Prostate gland (tissue), 2 donors: ENCODE measurements around the gene BRSK2. TPM values are rescaled to one million over a fixed set of nuclear protein-coding genes. Genes with fewer than 3 reads are reported as not detected.

ENCODE experiments used
- DNase-seq: peaks from one replicate; pipeline ENCODE4 v3.0.0-alpha.2; 2019; ENCODE audit warnings: low spot score
- H3K27ac ChIP-seq, 2 donors: fragments of 200-600 bp; sonication (generic); 2 replicates each; pipeline ENCODE4 v1.5.1; 2017 to 2019
- H3K27me3 ChIP-seq: fragments of 200-600 bp; sonication (generic); replicated peaks from 2 replicates; pipeline ENCODE4 v1.5.1; 2019; ENCODE audit not compliant: insufficient read depth
- H3K36me3 ChIP-seq, 2 donors: fragments of 200-600 bp; sonication (generic); 1 replicate in 1 of 2; 2 replicates in 1 of 2; pipeline versions ENCODE4 v1.5.1 to v1.8.1; 2017 to 2019
- H3K4me1 ChIP-seq: fragments of 200-600 bp; sonication (generic); replicated peaks from 2 replicates; pipeline ENCODE4 v1.5.1; 2019
- H3K4me3 ChIP-seq, 2 donors: fragments of 200-600 bp; sonication (generic); 2 replicates each; pipeline ENCODE4 v1.5.1; 2017 to 2019
- H3K9me3 ChIP-seq: fragments of 200-600 bp; sonication (generic); 2 replicates; pipeline ENCODE4 v1.5.1; 2017
- POLR2A ChIP-seq: fragments of 450-650 bp; IDR thresholded peaks from one replicate; pipeline ENCODE4 v1.6.1; 2016; ENCODE audit warnings: antibody characterized with exemption, mild to moderate bottlenecking
- POLR2AphosphoS5 ChIP-seq: sonication (generic); formaldehyde crosslinking; IDR thresholded peaks from one replicate; pipeline ENCODE4 v1.6.1; 2017; ENCODE audit warnings: antibody characterized with exemption
- WGBS: methylation state at CpG from one replicate; pipeline ENCODE4 v1.1.5; 2018; 5-methylcytosine and 5-hydroxymethylcytosine counted together
- intact Hi-C: fragments of 100-400 bp; cut with DNase I; formaldehyde crosslinking; loops from one replicate; pipeline ENCODE4 v1.14.2; 2022
- total RNA-seq, 2 donors: library from RNA; depleted of rRNA; stranded (reverse); fragments of >200 nt; gene quantifications; one replicate each; pipeline ENCODE4 v1.1.0, GENCODE V29; 2016
- TF ChIP-seq, protein P1 (sequence below), 4 experiments: fragments of 200-600 bp in 2 of 4; fragments of 450-650 bp in 2 of 4; sonication (generic) in 2 of 4; IDR thresholded peaks; 1 replicate in 3 of 4; 2 replicates in 1 of 4; pipeline ENCODE4 v1.5.1; 2016 to 2019; ENCODE audit warnings: antibody characterized with exemption in 4 of 4, mild to moderate bottlenecking in 2 of 4, moderate library complexity in 2 of 4

Gene BRSK2
- total RNA-seq, 2 donors from 2014 or later = 0.96 to 29.7 TPM

DNA sequence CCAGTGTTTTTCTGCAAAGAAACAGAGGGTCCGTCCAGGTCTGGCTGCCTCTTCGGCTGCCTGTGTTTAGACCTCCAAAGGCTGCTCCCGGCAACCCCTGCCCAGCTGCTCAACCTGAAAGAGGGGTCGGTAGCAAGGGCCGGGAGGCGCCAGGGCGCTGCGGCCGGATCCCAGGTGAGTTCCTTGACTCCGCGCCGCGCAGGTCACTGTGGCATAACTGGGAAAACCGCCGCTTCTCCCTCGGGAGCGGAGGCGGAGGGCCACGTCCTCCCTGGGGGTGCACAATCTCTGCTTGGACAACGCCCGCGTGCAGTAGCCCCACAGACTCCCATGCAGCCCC lies 1.0 kb upstream of the BRSK2 start:
- Histone ChIP-seq H3K4me3 (peak overlapping the region; percentile 26 to 44), H3K4me1 (no peaks in the 10 kb centered on the region), H3K36me3 (no peaks in the 10 kb centered on the region), H3K27ac (no peak overlapping the region), H3K27me3 (peaks cover 6% of the 10 kb centered on the region), H3K9me3 (no peaks in the 10 kb centered on the region)
- intact Hi-C loops = loop anchor here (10.0 kb wide), 1 partner anchor 74 kb away; no protein-coding TSS in a partner anchor
- no peak for DNase-seq
- WGBS = 18% methylated on average over 17 of the region's 22 CpGs
- TF ChIP-seq POLR2AphosphoS5 = no peak
- TF ChIP-seq, protein P1, sequence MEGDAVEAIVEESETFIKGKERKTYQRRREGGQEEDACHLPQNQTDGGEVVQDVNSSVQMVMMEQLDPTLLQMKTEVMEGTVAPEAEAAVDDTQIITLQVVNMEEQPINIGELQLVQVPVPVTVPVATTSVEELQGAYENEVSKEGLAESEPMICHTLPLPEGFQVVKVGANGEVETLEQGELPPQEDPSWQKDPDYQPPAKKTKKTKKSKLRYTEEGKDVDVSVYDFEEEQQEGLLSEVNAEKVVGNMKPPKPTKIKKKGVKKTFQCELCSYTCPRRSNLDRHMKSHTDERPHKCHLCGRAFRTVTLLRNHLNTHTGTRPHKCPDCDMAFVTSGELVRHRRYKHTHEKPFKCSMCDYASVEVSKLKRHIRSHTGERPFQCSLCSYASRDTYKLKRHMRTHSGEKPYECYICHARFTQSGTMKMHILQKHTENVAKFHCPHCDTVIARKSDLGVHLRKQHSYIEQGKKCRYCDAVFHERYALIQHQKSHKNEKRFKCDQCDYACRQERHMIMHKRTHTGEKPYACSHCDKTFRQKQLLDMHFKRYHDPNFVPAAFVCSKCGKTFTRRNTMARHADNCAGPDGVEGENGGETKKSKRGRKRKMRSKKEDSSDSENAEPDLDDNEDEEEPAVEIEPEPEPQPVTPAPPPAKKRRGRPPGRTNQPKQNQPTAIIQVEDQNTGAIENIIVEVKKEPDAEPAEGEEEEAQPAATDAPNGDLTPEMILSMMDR (IDR thresholded peaks at IDR 0.05) = no peak
- TF ChIP-seq POLR2A = no peak

GRCh38 chr11:1389103-1389931 lies 417 bp upstream of the BRSK2 start:
- intact Hi-C loops = loop anchor here (10.0 kb wide), 1 partner anchor 75 kb away; no protein-coding TSS in a partner anchor
- no peaks in the 10 kb centered on the region for H3K9me3 ChIP-seq
- H3K27me3 ChIP-seq = peaks cover 6% of the 10 kb centered on the region
- no peaks in the 10 kb centered on the region for H3K4me1 ChIP-seq
- peak overlapping the region; percentile 26 to 44 for H3K4me3 ChIP-seq
- 2% methylated on average over 40 of the region's 92 CpGs for WGBS
- TF ChIP-seq POLR2A (peak; percentile 11), POLR2AphosphoS5 (peak; percentile 19)
- TF ChIP-seq, protein P1 (IDR thresholded peaks at IDR 0.05) = peak in 2 of 4 experiments; percentile 38 to 39
- peak; percentile 97 for DNase-seq
- no peak overlapping the region for H3K27ac ChIP-seq
- no peaks in the 10 kb centered on the region for H3K36me3 ChIP-seq

- 3% methylated on average over 25 of the region's 73 CpGs for WGBS
- Histone ChIP-seq H3K4me3 (no peak overlapping the region), H3K9me3 (no peaks in the 10 kb centered on the region), H3K27me3 (peaks cover 6% of the 10 kb centered on the region), H3K27ac (no peak overlapping the region), H3K4me1 (no peaks in the 10 kb centered on the region), H3K36me3 (no peaks in the 10 kb centered on the region)
- DNase-seq = no peak
- intact Hi-C loops = no loop called here
- no peak for TF ChIP-seq POLR2A
- TF ChIP-seq, protein P1 (IDR thresholded peaks at IDR 0.05) = no peak
- TF ChIP-seq POLR2AphosphoS5 = no peak
Measured at GRCh38 chr11:1390569-1391164, 933 bp downstream of the BRSK2 start.

DNA sequence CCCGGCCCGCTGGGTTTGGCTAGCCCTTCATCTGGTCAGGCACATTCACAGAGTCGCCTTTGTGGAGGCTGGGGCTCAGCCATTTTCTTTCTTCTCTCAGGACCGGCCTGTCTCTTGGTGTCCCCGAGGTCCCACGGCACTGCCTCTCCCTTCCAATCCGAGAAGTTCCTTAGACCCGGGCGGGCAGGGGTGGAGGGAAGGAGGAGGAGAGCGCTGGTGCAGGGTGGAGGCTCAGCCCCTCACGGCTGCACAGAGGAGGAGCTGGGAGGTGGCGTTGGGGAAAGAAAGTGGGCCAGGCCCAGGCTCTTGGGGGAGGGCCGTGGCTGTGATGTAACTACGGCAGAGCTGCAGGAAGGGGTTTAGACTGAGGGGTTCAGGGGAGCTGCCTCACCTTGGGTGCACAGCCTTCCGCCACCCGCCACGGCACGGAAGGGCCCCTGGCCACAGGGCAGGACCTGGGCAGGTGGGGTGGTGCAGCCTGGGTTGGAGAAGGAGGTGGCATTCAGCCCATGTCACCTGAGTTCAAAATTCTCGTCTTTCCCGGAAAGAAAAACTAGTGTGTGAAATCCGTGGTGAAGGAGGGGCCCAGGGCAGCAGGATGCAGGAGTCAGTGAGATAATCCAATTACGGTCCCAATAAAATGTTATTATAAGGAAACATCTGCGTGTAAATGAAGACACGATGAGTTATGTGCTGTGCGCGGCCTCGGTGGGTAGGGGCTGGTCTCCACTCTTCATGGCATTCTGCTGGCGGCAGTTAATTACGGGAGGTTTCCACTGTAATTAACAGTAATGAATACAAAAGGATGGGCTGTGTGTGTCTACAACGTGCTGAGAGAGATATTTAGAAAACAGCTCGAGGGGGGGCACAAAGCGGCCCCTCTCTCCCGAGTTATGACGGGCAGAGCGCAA lies 1.7 kb downstream of the BRSK2 start:
- TF ChIP-seq POLR2A = no peak
- no peak for TF ChIP-seq POLR2AphosphoS5
- TF ChIP-seq, protein P1 (IDR thresholded peaks at IDR 0.05) = no peak
- WGBS = 38% methylated on average over 35 of the region's 35 CpGs
- no peaks in the 10 kb centered on the region for H3K4me1 ChIP-seq
- H3K36me3 ChIP-seq = no peaks in the 10 kb centered on the region
- no peak overlapping the region for H3K27ac ChIP-seq
- intact Hi-C loops = no loop called here
- H3K9me3 ChIP-seq = no peaks in the 10 kb centered on the region
- no peak overlapping the region for H3K4me3 ChIP-seq
- H3K27me3 ChIP-seq = peaks cover 6% of the 10 kb centered on the region
- DNase-seq = no peak
